AG09319 (cell line): ENCODE measurements around the gene ZBBX.

ENCODE experiments used
- DNase-seq: peaks from one replicate; pipeline ENCODE4 v3.0.0-alpha.2; 2010; ENCODE audit warnings: low read depth; ENCODE audit errors: extremely low read depth
- CTCF ChIP-seq: IDR thresholded peaks from 2 replicates; pipeline ENCODE4 v1.5.1; 2011; ENCODE audit warnings: low read depth, mild to moderate bottlenecking, inconsistent platforms, low read length, moderate library complexity

ZBBX gene

GRCh38 chr3:167209011-167209410, 171.1 kb downstream of the ZBBX start:
- no peak for TF ChIP-seq CTCF
- DNase-seq, result no peak

DNA sequence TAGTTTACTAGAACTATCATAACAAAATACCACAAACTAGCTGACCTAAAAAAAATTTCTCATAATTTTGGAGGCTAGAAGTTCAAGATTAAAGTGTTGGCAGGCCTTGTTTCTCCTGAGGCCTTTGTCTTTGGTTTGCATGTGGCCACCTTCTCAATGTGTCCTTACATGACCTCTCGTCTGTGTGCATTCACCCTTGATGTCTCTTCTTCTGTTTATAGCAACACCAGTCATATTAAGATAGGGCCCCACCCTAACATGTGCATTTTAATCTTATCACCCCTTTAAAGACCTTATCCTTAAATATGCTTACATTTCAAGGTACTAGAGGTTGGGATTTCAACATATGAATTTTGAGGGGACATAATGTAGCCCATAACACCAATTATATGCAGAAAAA, 177.0 kb downstream of the ZBBX start:
- TF ChIP-seq CTCF, result no peak
- DNase-seq, result no peak

DNA sequence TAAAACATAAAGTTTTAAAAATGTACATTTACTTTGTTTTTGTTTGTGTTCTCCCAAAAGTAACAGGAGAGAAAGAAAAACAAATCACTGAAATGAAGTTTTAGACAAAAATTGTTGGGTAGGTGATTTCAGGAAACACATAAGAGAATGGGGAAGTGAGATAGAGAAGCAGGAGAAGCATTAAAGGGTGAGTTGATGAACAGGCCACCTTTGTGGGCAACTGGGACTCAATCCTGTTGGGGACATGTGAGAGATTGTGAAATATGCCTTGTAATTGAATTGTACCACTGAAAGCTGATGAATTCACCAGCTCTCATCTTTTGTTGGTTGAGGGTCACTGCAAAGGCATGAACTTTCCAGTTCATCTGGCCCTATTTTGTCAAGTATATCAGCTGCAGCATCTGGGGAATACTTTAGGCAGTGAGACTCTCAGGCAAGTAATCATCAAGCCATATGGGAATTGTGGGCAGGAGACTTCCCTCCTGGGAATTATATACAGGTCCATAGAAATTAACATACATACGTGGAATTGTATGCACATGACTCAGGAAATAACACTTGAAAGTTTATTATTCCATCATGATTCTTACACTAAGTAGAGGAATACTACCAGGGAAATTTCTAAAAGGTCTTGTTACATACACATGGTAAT, 181.0 kb downstream of the ZBBX start:
- no peak for TF ChIP-seq CTCF
- DNase-seq, result no peak
